Frontal cortex (tissue), 1 donor: ENCODE measurements around the gene LINGO1. TPM values are rescaled to one million over a fixed set of nuclear protein-coding genes. Genes with fewer than 3 reads are reported as not detected.

Source experiments
- total RNA-seq: library from RNA; depleted of rRNA; stranded (reverse); fragments of >200 nt; gene quantifications from one replicate; pipeline ENCODE4 v1.2.3, GENCODE V29; 2014

Gene LINGO1
- total RNA-seq, 1 donor from 2014 or later, result 32.6 TPM

Other genes starting within 250 kb of the LINGO1 start
- 15.9 TPM for gene PEAK1, start 212.8 kb downstream of the LINGO1 start, total RNA-seq
- gene HMG20A, start 212.0 kb downstream of the LINGO1 start, total RNA-seq, result 48.9 TPM